Measurements from ENCODE around the gene VPS37C.

DNA sequence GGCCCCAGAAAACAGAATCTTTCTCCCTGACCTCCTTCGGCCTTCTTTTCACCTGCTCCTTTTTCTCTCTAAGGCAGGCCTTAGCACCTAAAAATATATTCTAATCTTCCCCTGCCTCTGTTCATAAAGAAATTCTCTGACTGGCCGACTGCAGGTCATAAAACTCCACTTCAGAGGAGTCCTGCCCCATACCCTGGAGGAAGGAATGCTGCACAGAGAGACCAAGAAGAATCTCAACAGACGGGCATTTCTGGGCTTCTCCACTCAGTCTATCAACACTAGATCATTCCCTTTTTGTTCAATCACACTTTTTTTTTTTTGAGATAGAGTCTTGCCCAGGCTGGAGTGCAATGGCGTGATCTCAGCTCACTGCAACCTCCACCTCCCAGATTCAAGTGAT lies 22.4 kb upstream of the VPS37C start:
- TF ChIP-seq EZH2phosphoT487 (IDR thresholded peaks at IDR 0.05; ENCODE audit: low read length), result no peak
- TF ChIP-seq, protein P1, sequence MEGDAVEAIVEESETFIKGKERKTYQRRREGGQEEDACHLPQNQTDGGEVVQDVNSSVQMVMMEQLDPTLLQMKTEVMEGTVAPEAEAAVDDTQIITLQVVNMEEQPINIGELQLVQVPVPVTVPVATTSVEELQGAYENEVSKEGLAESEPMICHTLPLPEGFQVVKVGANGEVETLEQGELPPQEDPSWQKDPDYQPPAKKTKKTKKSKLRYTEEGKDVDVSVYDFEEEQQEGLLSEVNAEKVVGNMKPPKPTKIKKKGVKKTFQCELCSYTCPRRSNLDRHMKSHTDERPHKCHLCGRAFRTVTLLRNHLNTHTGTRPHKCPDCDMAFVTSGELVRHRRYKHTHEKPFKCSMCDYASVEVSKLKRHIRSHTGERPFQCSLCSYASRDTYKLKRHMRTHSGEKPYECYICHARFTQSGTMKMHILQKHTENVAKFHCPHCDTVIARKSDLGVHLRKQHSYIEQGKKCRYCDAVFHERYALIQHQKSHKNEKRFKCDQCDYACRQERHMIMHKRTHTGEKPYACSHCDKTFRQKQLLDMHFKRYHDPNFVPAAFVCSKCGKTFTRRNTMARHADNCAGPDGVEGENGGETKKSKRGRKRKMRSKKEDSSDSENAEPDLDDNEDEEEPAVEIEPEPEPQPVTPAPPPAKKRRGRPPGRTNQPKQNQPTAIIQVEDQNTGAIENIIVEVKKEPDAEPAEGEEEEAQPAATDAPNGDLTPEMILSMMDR (IDR thresholded peaks at IDR 0.05; ENCODE audit: low read length), result no peak
